Hindlimb muscle (tissue), 1 donor: ENCODE measurements around the gene RAVER1. TPM values are rescaled to one million over a fixed set of nuclear protein-coding genes. Genes with fewer than 3 reads are reported as not detected.
"Not testable (repeated sequence)": the region's sequence is repeated elsewhere in the genome, so short reads cannot be mapped to it uniquely, and the experiment has no call there.

Experiments used
- DNase-seq: peaks from one replicate; pipeline ENCODE4 v3.0.0-alpha.2; 2013
- polyA plus RNA-seq: library from polyadenylated mRNA; unstranded; fragments of 120-200 nt; gene quantifications from one replicate; pipeline ENCODE4 v1.2.1, GENCODE V29; 2013; ENCODE audit not compliant: insufficient read length

The RAVER1 gene
- polyA plus RNA-seq, 1 donor = 18.4 TPM

GRCh38 chr19:10290357-10290875 is 42.9 kb downstream of the RAVER1 start:
- DNase-seq = no peak

- no peak for DNase-seq
Measured at GRCh38 chr19:10289836-10290356, 43.4 kb downstream of the RAVER1 start, which contains the start of gene ICAM5. Gene ICAM5, plus strand, starts transcription at chr19:10289952. Its CDS starts 92 bp downstream, at chr19:10290044.

- DNase-seq = no peak
Measured at GRCh38 chr19:10289167-10289835, 44.0 kb downstream of the RAVER1 start.

- DNase-seq = no peak
Measured at GRCh38 chr19:10288662-10289166, 44.6 kb downstream of the RAVER1 start.

- DNase-seq = no peak
Measured at GRCh38 chr19:10286803-10287737, 46.3 kb downstream of the RAVER1 start, which contains the start of gene ICAM4. Gene ICAM4, plus strand, starts transcription at chr19:10286955. Its CDS starts 58 bp downstream, at chr19:10287013.

- no peak for DNase-seq
Measured at GRCh38 chr19:10285393-10285792, 47.9 kb downstream of the RAVER1 start.

GRCh38 chr19:10284960-10285278 is 48.4 kb downstream of the RAVER1 start:
- no peak for DNase-seq

GRCh38 chr19:10284065-10284959 is 49.0 kb downstream of the RAVER1 start:
- DNase-seq = no peak

GRCh38 chr19:10283301-10284064 is 49.8 kb downstream of the RAVER1 start:
- DNase-seq = no peak

GRCh38 chr19:10282043-10282442 is 51.3 kb downstream of the RAVER1 start:
- not testable (repeated sequence) for DNase-seq

- no peak for DNase-seq
Measured at GRCh38 chr19:10279737-10280442, 53.4 kb downstream of the RAVER1 start.

- no peak for DNase-seq
Measured at GRCh38 chr19:10278935-10279334, 54.4 kb downstream of the RAVER1 start.

GRCh38 chr19:10277795-10278589 is 55.3 kb downstream of the RAVER1 start:
- no peak for DNase-seq

GRCh38 chr19:10274589-10274988 is 58.7 kb downstream of the RAVER1 start:
- DNase-seq = no peak

- no peak for DNase-seq
Measured at GRCh38 chr19:10271543-10272086, 61.7 kb downstream of the RAVER1 start.

- no peak for DNase-seq
Measured at GRCh38 chr19:10270616-10271394, 62.5 kb downstream of the RAVER1 start, which contains the start of gene ICAM1. Gene ICAM1, plus strand, starts transcription at chr19:10271120. Its CDS starts 40 bp downstream, at chr19:10271160.

GRCh38 chr19:10270180-10270615 is 63.1 kb downstream of the RAVER1 start:
- DNase-seq = no peak
